Left renal cortex interstitium (tissue), 4 donors: ENCODE data around the gene PYGB. TPM values are rescaled to one million over a fixed set of nuclear protein-coding genes. Genes with fewer than 3 reads are reported as not detected.
"Not testable (repeated sequence)": the region's sequence is repeated elsewhere in the genome, so short reads cannot be mapped to it uniquely, and the experiment has no call there.

Experiments used
- DNase-seq, 4 donors: peaks; one replicate each; pipeline ENCODE4 v3.0.0-alpha.2; 2013; ENCODE audit warnings: low read depth in 4 of 4, low spot score in 2 of 4, missing footprints in 1 of 4
- polyA plus RNA-seq, 4 donors: library from polyadenylated mRNA; unstranded; fragments of 120-200 nt; gene quantifications; one replicate each; pipeline ENCODE4 v1.2.1, GENCODE V29; 2013; ENCODE audit not compliant: insufficient read length in 4 of 4

Gene PYGB
- polyA plus RNA-seq, 4 donors = 43.3 to 54.2 (median 49.5) TPM

DNA sequence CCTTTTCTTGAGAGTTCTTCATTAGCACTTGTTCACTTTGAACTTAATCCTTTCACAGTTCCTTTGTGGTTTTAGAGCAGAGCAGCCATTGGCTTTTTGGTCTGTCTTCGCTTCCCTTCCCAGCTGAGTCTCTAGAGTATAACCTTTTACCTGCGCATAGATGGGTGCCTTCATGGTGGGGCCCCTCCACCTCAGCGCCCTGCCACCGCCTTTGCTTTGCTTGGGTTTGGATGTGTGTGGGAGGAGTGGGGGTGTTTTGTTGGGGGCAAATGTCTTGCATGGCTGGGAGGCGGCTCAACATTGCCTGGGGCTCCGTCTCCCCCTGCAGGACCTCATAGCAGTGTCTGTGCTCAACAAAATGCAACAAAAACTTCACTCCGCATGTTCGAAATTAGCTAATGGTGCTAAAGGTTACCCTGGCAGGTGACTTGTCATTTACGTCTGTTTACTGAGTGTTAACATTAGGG is 11.9 kb downstream of the PYGB start:
- no peak for DNase-seq

DNA sequence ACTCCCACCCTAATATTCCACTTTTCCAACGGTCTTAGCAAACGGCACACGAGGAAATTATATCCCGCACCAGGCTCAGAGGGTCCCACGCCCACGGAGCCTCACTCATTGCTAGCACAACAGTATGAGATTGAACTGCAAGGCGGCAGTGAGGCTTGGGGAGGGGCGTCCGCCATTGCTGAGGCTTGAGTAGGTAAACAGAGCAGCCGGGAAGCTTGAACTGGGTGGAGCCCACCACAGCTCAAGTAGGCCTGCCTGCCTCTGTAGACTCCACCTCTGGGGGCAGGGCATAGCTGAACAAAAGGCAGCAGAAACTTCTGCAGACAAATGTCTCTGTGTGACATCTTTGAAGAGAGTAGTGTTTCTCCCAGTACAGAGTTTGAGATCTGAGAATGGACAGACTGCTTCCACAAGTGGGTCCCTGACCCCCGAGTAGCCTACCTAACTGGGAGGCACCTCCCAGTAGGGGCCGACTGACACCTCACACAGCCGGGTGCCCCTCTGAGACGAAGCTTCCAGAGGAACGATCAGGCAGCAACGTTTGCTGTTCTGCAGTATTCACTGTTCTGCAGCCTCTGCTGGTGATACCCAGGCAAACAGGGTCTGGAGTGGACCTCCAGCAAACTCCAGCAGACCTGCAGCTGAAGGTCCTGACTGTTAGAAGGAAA is 13.0 kb downstream of the PYGB start:
- not testable (repeated sequence) for DNase-seq

DNA sequence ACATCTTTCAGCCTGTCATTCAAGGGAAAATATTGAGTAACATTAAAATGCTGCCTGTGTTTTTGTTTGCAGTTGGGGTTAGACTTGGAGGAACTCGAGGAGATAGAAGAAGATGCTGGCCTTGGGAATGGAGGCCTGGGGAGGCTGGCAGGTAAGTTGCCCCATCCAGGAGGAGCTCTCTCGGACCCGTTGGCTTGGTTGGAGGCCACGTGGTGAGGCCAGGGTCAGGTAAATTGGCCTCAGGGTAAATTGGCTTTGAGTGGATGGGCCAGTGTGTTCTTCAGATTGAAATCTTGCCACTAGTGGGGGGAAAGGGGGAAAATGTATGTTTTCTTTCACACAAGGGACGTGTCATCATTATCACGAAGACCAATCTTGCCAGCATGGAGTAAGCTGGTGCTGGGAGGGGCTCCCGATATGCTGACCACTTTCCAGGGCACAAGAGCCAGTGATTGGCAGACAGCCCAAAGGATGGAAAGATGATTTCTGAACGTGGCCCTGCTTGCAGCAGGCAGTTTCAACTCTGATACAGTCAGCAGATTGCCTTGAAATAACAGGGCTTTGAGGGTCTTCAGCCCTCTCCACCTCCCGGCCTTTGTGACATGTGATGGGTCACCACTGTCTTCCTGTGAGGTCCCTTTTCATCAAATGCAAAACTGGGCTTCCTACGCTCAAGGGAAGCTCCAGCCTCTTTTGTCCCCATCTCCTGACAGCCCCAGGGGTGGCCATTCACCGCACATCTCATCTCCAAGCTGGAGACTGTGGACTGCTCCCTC is 21.4 kb downstream of the PYGB start:
- DNase-seq = no peak

DNA sequence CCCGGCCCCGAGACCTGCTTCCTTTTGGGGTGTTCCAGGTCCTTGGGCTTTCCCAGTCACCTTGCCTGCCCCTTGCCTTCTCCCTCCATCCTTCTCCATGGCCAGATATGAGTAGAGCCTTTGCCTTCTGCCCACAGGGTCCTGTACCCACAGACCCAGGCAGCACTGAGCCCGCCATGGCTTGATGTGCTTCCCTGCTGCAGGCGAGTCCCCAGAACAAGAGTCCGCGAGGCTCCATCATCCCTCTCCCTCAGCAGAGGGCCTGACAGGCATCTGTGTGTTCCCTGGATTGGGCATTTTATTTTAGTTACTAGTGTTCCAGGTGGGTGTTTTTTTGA is 21.9 kb downstream of the PYGB start:
- no peak for DNase-seq

DNA sequence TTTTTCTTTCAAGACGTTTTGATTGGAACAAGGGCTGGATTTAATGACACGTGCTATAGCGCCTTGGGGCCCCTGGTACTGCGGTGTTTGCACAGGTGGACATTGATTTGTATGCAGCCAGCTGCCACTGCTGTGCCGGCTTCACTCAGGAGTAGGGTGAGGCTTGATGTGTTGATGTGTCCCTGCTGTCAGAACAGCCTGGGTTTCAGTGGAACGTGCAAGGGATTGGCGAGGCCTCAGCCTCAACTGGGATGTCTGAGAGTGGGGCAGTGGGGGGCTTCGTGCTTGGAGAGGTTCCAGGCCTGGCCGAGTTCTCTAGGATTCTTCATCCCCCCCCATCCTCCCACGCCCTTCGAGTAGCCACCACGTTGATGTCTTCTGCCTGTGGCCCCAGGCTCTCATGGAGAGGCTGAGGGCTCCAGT is 23.0 kb downstream of the PYGB start:
- DNase-seq = no peak

DNA sequence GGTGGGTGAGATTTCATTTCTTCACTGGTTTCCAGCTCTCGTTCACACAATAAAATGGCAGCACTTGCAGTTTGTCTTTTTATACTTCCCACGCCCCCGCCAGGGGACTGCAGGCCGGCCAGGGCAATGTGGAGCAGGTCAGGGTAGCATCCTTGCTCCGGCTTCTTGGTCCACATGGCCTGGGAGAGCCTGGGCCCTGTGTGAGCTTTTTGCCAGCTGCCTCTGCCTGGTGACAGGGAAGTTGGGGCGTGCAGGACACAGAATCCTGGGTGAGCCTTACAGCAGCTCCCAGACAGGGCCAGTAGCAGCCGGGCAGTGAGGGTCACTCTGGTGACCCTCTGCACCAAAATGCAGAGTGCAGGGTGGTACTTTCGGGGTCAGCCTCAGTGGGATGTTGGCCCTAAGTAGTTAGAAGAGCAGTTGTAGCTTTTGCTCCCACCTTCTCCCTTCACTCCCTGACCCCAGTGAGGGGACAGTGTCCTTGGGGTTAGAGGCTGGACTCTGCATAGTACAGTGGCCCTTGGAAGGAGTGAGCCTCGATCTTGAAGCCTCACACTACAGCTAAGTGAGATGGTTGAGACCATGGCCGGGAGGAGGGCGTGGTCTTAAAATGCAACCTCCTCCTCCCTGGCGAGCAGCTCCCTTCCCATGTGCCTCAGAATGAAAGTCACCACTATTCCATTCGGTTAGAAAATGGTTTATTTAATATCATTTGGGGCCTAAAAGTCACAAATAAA is 23.8 kb downstream of the PYGB start:
- DNase-seq = no peak

DNA sequence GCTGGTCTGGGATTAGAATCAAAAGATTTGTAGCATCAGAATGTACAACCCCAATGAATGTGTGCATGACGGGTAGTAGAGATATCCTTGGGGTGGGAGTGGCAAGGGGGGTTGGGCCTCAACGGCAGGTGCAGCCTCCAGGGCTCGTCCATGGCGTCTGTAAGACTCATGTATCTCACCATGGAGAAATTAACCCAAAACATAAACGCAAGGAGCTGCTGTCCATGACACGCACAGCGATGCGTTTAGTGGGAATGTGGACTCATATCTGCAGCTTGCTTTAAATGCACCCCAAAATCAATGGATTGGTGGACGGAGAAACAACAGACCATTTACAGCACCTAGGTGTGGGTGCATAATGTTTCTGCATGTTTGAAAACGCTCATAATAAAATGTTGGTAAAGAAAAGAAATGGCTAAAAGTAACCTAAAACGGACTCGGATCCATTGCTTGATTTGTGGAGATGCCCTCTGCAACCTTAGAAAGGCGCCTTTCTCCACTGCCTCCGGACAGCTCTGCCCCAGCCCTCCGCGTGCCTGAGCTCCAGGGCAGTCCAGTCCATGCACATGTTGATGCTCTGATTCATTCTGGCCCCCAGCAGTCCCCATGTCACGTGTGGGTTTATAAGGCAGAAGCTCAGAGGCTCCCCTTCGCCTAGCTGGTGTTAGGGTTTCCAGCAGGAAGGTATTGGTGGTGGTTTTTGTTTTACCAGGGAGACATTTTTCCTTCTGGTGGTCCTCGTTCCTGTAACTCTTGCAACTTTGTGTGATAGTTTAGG is 24.5 kb downstream of the PYGB start:
- no peak for DNase-seq

DNA sequence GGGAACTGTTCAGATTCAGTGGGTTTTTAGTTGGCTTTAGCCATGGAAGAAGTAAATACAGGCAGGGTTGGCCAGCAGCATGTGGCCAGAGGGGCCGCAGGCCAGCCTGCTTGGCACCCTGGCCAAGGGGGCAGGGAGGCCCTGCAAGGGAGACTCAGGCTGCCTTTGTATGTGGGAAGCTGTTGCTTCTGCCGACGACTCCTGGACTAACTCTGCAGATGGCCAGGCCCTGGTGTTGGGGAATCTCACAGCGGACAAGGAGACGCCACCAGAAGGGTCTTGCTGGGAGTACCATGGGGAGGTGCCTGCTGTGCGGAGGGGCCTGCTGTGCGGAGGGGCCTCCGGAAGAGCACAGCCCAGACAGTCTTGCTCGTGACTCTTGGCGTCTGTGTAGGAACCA is 25.2 kb downstream of the PYGB start:
- no peak for DNase-seq

DNA sequence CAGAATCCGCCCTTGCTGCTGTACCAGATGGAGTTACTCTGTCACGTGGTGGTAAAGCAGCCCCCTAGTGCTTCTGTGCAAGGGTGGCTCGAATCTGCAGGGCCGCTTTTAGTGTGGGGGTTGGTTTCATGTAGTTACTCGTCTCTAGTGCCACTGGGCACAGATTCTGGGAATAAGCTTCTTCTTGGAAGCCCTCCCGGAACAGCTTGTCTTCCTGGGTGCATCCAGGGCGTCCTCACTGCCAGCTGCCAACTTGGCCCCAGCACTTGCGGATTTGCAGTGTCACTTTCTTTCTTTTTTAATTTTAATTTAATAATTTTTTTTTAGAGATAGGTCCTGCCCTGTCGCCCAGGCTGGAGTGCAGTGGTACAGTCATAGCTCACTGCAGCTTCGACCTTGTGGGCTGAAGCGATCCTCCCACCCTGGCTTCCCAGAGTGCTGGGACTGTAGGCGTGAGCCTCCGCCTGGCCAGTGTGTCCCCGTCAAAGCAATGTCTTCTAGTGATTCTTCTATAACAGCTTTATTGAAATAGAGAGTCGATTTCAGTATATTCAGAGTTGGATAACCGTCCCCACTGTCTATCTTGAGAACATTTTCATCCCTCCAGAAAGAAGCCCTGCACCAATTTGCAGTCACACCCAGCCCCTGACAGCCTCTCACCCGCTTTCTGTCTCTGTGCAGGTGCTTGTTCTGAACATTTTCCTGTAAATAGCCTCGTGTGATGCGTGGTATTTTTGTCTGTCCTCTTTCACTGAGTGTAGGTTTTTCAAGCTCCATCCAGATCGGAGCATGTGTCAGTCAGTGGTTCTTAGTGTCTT is 25.9 kb downstream of the PYGB start:
- no peak for DNase-seq

DNA sequence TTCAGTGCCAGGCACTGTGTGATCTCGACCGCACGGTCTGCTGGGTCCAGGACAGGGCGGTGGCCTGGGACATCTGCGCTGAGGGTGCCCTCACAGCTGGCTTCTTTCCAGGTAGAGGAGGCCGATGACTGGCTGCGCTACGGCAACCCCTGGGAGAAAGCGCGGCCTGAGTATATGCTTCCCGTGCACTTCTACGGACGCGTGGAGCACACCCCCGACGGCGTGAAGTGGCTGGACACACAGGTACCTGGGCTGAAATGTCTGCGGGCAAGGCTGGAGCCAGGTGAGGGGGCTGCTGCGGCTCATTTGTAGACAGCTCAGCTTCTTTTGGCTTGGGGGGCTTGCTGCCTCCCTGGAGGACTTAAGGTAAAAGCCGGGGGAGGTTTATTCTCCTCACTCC is 26.6 kb downstream of the PYGB start:
- DNase-seq = no peak

DNA sequence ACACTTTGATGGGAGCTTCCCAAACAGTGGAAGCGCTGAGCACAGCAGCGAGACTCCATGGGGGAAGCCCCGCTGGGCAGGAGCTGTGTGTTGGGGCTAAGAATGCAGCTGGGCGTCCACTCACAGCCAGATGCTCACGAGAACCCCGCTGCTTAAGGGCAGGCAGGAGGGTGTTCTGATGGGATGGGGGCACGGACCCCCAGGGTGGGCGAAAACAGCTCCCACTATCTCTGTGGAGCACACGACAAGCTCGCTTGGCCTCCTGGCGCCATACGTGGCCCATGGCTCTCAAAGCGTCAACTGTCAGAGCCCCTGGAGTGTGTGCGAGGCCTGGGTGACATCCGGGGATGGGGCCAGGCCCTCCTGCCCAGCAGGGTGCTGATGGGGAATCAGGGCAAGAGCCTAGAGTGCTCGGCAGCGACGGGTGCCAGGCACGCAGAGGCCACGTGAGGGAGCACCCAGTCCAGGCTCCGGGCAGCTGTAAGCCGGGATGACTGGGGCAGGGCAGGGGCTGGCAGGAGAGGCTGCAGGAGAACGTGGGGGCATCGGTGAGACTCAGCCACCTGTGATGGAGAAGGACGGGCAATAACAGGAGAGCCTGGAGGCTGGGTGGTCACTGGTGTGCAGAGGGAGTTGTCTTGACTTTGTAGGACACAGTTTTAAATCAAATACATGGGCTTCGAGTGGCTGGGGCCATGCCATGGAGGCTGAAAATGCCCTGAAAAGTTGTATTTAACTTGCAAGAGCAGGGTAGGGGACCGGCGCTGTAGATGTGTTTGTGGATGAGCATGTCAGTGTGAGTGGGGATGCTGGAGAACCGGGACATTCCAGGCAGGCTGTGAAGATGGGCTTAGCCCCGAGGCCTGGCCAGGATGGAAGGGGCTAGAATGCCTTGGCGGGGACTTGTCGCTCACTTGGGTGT is 27.3 kb downstream of the PYGB start:
- DNase-seq = no peak

DNA sequence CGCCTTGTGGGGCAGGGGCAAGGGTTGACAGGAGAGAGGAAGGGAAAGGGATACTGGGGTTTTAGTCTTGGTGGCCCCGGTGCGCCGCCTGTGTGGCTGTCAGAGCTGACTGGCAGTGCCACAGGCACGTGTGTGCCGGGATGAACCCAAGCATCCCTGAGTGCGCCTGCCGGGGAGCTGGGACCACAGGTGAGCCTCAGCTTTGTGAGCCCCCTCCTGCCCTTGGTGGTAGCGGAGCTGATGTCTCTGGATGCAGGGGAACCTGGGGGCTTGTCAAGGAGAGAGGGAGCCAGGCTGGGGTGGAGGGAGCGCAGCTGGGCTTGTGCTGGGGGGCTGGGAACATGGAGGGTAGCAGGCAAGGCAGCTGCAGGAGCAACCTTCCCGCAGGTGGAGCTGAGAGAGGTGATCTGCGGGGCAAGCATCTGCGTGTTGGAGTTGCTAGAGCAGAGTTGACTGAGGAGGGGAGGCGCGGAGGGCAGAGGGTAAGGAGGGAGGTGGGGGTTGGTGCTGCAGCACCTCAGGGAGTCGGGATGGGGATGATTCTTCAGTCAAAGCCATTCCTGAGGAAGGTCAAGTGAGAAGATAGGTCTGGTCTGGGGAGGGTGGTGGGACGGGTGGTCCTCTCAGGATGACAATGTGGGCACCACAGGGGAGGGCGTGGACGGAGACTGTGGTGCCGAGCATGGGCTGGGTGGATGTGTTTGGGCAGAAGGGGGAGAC is 28.1 kb downstream of the PYGB start:
- DNase-seq = no peak

DNA sequence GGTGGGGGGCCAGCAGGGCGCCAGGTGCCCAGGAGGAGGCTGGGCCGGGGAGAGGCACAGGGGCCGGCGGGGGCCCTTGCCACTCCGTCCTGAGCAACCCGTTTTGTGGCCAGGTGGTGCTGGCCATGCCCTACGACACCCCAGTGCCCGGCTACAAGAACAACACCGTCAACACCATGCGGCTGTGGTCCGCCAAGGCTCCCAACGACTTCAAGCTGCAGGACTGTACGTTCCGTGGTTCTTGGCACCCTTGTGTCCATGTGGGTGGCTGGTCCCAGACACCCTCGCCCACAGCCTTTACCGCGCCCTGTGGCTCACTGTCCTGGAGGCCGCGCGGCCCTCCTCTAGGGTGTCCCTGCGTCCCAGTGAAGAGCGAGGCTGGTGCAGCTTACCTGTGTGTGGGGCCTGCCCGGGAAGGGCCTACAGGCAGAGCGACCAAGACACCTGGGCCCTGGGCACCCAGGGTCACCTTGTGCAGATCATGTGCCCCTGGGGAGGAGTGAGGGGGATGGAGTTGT is 28.7 kb downstream of the PYGB start:
- DNase-seq = no peak

DNA sequence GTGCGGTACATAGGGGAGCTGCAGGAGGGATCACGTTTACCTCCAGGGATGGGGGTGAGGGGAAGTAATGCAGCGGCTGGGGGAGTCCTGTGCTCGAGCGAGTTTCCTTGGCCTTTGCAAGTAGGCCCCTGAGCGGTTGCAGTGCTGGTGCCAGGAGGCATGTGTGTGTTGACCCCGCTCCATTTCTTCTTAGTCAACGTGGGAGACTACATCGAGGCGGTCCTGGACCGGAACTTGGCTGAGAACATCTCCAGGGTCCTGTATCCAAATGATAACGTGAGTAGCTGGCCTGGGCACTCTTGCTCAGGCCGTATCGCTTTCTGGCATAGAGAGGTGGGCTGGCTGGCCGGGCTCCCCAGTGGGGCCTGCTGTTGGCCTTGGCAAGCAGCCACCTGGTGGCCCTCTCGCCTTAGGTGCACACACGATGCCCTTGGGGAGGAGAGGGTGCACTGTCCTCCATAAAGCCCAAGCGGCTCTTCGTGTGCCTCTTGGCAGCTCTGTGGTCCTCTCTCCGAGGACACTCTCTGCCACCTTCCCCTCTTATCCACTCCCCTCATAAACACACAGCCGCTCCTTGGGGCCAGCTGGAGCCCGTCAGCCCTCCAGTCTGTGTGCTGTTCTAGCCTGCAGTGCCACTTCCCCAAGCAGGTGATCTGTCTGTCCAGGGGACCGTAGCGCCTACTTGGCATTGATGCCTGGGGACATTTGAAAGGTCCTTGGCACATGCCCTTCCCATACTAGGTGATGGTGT is 29.3 kb downstream of the PYGB start:
- DNase-seq = no peak

DNA sequence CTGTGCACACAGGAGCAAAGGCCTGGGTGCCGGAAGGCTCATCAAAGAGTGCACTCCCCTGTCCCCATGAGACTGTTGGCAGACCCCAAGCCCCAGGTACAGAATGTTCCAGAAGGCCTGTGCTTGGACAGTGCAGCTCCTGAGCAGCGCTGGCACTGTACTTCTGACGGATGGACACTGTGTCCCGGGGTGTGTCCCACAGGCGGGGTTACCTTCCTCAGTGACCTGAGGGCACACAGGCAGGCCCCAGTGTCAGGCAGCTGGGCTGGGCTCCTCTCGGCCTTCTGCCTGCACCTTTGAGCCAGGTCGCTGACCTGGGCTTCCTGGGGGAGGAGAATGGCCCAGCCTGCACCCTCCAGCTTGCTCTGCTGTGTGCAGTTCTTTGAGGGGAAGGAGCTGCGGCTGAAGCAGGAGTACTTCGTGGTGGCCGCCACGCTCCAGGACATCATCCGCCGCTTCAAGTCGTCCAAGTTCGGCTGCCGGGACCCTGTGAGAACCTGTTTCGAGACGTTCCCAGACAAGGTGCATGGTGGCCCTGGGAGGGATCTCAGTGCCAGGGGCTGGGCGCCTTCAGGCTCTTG is 30.1 kb downstream of the PYGB start:
- no peak for DNase-seq

DNA sequence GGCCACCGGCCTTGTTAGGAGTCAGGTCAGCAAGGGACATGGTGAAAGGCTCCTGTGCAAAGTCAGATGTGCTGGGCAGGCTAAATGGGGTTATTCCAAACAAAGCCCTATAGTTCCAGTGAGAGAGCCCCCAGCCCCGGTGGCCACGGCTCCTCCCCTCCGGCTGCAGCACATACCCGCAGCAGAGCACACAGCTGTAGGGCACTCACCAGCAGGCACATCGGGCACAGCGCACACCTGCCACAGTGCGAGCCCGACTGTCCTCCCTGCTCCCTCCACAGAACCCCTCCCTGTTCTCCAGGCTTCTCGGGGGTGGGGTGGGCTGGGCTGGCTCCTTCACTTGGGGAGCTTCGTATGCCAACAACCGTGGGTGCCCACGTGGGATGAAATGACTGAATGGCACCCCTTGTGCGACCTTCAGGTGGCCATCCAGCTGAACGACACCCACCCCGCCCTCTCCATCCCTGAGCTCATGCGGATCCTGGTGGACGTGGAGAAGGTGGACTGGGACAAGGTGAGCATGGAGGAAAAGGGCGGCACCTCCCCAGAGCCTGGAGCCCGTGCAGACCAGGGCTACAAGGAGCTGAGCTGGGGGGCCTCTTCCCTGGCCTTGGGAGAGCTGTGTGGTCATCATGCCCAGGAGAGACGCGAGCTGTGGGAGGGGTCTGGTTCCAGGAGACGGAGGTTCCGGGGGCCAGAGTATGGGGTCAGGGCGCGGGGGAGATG is 30.9 kb downstream of the PYGB start:
- DNase-seq = no peak
